Dermis microvascular lymphatic vessel endothelial cell (primary cell): ENCODE data around the gene MOGAT1. TPM values are rescaled to one million over a fixed set of nuclear protein-coding genes. Genes with fewer than 3 reads are reported as not detected.
"Not testable (repeated sequence)": the region's sequence is repeated elsewhere in the genome, so short reads cannot be mapped to it uniquely, and the experiment has no call there.

Experiments
- DNase-seq, 2 donors: peaks; one replicate each; pipeline versions ENCODE4 v3.0.0 to v3.0.0-alpha.2; 2010; ENCODE audit warnings: low read depth in 2 of 2
- total RNA-seq: library from RNA; depleted of rRNA; stranded (reverse); fragments of >200 nt; gene quantifications from 2 replicates; pipeline ENCODE4 v1.2.1, GENCODE V29; 2014

MOGAT1 gene
- total RNA-seq, 1 donor from 2014 or later = not detected

DNA sequence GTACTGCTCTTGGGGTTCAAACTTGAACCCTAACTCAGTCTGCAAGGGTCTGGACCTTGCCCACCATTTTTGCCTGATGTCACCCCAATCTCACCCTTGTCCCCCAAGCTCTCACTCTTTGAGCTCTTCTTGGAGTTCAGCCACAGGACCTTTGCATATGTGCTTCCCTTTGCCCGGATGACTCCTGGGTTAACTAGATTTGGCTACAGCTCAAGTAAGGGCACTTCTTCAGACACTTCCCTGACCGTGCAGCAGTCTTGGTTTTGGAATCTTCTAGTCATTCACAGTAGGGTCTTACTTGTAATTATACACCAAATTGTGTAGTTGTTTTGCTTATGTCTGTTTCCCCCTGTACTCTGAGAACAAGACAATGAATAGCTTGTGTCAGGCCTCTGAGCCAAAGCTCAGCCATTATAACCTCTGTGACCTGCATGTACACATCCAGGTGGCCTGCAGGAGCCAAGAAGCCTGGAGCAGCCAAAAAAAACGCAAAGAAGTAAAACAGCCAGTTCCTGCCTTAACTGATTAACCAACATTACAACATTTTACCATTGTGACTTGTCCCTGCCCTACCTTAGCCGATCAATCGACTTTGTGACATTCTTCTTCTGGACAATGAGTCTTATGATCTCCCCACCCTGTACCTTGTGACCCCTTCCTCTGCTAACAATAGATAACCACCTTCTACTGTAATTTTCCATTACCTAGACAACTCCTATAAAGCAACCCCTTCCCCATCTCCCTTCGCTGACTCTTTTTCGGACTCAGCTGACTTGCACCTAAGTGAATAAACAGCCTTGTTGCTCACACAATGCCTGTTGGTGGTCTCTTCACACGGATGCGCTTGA is 1.0 kb upstream of the MOGAT1 start:
- DNase-seq = no peak

DNA sequence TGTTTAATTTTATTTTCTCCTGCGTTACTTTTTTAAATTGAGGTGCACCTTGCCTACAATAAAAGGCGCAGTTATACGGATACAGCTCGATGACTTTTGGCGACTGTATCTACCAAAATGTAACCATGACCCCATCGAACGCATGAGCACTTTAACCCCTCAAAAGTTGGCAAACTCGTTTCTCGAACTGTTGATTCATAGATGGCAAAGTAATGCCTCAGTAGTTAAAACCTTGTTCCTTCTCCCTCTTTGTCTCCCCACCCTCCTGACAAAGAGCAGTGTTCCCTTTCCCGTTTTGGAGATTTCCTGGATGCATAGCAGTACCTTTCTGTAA is 577 bp downstream of the MOGAT1 start:
- no peak for DNase-seq

- no peak for DNase-seq
Observed at GRCh38 chr2:222673273-222673672, 1.8 kb downstream of the MOGAT1 start.

DNA sequence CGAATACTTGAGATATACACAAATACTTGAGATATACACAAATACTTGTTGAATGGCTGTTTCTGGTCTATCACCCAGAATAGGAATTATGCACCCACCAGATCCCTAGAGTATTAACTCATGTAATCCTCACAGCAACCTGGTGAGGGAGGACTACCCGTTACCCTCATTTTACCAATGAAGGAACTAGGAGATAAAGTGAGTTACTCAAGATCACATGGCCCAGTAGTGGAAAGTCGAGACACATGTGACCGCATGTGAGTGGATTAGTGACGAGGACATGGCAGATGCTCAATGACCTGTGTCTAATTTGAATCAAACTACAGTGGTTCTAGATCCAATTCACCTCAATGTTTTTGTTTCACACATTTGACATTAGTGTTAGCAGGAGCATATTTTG is 2.4 kb downstream of the MOGAT1 start:
- no peak for DNase-seq

GRCh38 chr2:222677981-222678380 is 6.5 kb downstream of the MOGAT1 start:
- no peak for DNase-seq

GRCh38 chr2:222683805-222684204 is 12.3 kb downstream of the MOGAT1 start:
- no peak for DNase-seq

DNA sequence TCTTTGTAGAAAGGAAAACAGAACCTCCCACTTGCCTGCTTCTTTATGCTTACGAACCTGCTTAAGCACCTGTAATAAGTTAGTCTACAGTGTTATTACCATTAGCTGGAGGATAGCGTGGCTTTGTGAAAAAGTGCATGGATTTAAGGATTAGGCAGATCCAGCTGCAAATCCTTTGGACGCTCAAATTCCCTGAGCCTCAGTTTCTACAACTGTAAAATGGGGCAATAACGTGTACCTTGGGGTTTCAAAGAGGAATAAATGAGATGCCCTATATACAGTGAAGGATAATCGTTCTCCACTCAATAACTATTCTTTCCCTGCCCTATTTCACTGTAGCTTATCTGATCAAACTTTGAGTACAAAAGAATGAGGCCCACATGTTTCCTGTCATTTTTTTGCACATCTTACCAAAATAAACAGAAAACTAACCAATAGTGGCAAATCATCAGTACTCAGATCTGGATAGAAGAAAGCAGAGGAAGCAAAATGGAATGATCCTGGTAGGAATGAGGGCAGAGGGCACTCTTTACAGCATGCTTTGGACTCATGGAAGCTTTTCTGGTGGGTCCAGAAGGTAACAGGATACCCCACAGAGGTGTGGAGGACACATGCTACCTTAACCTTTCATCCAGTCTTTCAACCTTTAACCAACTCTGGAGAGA is 14.8 kb downstream of the MOGAT1 start:
- peak in 1 of 2 donors; percentile 47 for DNase-seq

- DNase-seq = no peak
Observed at GRCh38 chr2:222688917-222689316, 17.5 kb downstream of the MOGAT1 start.

DNA sequence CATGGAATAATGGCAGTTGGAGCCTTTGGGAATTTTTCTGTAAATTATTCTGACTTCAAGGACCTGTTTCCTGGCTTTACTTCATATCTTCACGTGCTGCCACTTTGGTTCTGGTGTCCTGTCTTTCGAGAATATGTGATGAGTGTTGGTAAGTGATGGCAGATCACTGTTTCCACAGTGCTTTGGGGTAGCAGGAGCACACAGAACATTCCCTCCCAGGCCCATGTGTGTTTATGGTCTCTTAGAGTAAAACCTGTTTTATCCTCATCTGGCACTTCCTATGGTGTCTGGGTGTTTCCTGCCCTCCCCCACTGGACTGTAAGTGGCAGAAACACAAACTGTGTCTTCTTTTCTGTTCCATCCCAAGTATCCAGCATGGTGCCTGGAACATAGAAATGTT is 17.9 kb downstream of the MOGAT1 start:
- DNase-seq = no peak

GRCh38 chr2:222690564-222691200 is 19.2 kb downstream of the MOGAT1 start:
- DNase-seq = peak; percentile 37 to 73

- not testable (repeated sequence) for DNase-seq
Observed at GRCh38 chr2:222693413-222693812, 22.0 kb downstream of the MOGAT1 start.

GRCh38 chr2:222693837-222694236 is 22.4 kb downstream of the MOGAT1 start:
- peak in 1 of 2 donors; percentile 37 for DNase-seq

GRCh38 chr2:222698276-222698675 is 26.8 kb downstream of the MOGAT1 start:
- DNase-seq = peak in 1 of 2 donors; percentile 39

GRCh38 chr2:222701233-222701632 is 29.8 kb downstream of the MOGAT1 start:
- no peak for DNase-seq

GRCh38 chr2:222701721-222702131 is 30.3 kb downstream of the MOGAT1 start:
- DNase-seq = no peak

DNA sequence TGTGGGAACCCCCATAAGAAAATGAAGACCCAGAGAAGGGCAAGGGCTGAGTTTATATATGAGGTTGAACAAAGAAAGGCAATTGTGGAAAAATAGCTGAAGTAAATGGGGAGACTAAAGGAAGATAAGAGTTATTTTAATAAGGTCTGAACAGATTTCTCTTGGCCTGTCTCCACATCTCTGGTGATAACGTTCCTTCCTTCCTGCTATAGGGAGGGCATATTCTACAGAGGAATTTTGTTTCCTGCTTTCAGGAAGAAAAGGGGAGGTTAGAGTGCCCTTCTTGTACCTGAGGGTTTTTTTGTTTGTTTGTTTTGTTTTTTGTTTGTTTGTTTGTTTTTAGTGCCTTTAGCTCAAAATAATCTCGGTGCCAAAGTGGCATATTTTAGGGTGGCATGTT is 31.6 kb downstream of the MOGAT1 start:
- DNase-seq = no peak

GRCh38 chr2:222703886-222704285 is 32.4 kb downstream of the MOGAT1 start:
- no peak for DNase-seq

DNA sequence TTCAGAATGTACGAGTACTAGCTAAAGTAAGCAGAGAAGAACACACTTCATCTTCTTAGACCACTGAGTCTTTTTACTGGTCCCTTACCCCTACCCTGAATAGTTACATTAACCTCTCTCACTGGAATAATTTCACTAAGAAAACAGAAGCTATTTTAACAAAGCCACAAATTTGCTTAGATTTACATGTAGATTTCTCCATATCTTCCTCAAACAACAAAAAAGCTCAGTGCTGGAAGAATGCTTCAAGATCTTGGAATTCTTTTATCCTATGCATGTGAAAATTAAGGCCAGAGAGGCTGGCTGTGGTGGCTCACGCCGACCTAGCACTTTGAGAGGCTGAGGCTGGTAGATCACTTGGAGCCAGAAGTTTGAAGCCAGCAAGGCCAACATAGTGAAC is 35.2 kb downstream of the MOGAT1 start:
- no peak for DNase-seq

- no peak for DNase-seq
Observed at GRCh38 chr2:222707102-222707688, 35.7 kb downstream of the MOGAT1 start.

- DNase-seq = peak in 1 of 2 donors; percentile 28
Observed at GRCh38 chr2:222707689-222708273, 36.3 kb downstream of the MOGAT1 start.

DNA sequence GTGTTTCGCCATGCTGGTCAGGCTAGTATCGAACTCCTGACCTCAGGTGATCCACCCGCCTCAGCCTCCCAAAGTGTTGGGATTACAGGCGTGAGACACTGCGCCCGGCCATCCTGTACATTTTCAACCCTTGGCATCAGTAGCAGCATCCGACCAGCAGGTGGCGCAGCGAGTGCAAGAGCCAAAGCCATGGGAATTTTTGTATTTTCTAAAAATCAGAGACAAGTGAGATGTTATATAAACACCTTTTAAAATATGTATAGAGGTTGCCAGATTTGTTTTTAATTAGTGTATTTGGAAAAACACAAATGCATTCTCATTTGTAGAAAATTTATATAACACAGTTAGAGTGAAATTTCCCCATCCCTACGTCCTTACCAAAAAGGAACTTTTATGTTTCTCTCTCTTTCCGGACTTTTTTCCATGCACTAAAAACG is 36.8 kb downstream of the MOGAT1 start:
- peak; percentile 47 to 67 for DNase-seq
